Epithelial cell of esophagus (primary cell): ENCODE data around the gene HMCN1.

Experiments used
- DNase-seq: peaks from one replicate; pipeline ENCODE4 v3.0.0; 2010; ENCODE audit warnings: low read depth
- H3K4me3 ChIP-seq: 2 replicates; pipeline ENCODE4 v1.5.1; 2011; ENCODE audit warnings: mild to moderate bottlenecking, low read length, control low read depth
- TF ChIP-seq, protein P1 (sequence below): IDR thresholded peaks from 2 replicates; pipeline ENCODE4 v1.5.1; 2011; ENCODE audit warnings: low read depth, mild to moderate bottlenecking, low read length, control low read depth, inconsistent platforms; ENCODE audit not compliant: insufficient read depth; ENCODE audit errors: missing control alignments

The HMCN1 gene

DNA sequence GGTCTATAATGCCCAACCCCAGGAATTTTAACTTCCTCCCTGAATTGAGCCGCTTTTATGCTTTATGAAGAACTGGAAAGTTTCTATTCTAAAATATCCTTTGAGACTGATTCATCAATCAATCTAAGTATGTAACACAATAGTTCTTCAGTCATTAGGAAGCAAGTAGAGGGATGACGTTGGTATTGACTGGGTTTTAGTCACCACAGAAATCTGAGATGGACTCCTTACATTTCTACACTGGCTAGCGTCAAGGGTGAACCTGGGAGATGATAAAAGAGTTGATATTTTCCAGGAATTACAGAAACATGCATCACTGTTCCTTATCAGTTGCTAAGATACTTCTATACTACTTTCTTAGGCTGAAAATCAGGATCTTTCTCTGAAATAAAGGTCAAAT, 308.0 kb downstream of the HMCN1 start:
- DNase-seq = peak; percentile 9
- TF ChIP-seq, protein P1, sequence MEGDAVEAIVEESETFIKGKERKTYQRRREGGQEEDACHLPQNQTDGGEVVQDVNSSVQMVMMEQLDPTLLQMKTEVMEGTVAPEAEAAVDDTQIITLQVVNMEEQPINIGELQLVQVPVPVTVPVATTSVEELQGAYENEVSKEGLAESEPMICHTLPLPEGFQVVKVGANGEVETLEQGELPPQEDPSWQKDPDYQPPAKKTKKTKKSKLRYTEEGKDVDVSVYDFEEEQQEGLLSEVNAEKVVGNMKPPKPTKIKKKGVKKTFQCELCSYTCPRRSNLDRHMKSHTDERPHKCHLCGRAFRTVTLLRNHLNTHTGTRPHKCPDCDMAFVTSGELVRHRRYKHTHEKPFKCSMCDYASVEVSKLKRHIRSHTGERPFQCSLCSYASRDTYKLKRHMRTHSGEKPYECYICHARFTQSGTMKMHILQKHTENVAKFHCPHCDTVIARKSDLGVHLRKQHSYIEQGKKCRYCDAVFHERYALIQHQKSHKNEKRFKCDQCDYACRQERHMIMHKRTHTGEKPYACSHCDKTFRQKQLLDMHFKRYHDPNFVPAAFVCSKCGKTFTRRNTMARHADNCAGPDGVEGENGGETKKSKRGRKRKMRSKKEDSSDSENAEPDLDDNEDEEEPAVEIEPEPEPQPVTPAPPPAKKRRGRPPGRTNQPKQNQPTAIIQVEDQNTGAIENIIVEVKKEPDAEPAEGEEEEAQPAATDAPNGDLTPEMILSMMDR = no peak
- no peak overlapping the region for H3K4me3 ChIP-seq

GRCh38 chr1:186043296-186043695, 309.1 kb downstream of the HMCN1 start:
- DNase-seq = no peak
- H3K4me3 ChIP-seq = no peak overlapping the region
- TF ChIP-seq, protein P1 = no peak

DNA sequence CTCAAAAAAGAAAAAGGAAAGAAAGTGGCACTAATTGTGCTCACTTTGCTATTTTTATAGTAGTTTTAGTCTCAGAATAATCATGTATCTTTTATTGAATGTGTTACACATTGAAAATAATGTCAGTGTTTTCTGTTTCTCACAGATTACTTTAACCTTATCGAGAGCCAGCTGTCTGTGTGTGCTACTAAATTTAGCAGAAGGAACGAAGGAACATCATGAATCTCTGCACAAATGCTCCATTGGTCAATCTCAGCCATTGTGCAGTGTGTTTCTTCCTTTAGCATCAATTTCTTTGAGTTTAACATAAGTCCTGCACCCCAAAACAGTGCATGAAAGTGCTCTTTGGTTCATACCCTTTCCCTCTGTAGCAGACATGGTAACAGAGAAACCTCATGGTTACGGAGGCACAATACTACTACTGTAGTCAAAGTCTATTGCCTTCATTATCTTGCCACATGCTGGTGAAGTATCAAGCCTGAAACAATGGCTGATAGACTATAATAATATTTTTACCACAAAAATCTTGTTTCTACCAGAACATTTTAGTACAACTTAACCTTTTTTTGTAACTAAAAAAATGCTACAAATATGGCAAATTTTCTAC, 310.0 kb downstream of the HMCN1 start:
- H3K4me3 ChIP-seq = no peak overlapping the region
- TF ChIP-seq, protein P1 = no peak
- no peak for DNase-seq

- TF ChIP-seq, protein P1 = no peak
- no peak overlapping the region for H3K4me3 ChIP-seq
- DNase-seq = no peak
These were observed 312.4 kb downstream of the HMCN1 start for GRCh38 chr1:186046437-186047211.

DNA sequence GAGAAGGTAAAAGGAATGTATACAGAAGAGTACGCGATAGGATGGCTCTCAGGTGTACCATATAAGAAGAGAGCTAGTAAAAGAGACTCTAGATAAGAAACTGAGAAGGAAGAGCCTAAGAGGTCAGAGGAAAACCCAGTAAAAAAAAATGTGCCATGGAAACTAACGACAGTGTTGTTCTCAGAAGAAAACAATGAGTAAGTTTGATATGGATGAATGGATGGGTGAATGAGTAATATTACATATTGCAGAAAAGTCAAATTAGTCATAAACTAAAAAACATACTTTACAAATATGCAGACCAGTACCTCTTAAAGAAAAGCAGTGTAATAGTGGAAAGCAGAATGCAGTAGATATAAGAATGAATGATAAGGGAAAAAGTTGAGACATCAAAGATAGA, 316.2 kb downstream of the HMCN1 start:
- TF ChIP-seq, protein P1 = no peak
- H3K4me3 ChIP-seq = no peak overlapping the region
- DNase-seq = peak; percentile 76

DNA sequence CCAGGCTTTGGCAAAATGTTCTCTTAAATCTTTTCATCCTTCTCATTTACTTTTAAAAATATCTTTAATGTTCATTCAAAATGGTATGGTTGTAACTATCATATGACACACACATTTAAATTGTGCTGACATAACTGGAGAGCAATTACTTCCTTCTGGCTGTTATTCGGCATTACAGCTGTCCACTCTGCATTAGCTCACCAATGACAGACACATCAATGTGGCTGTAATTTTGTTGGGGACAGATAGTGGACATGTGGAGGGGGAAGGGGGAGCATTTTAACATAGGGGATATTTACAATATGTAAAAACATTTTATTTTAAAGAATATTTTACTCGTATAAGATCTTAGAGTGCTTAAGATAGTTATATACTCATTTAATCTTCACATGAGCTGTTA, 319.8 kb downstream of the HMCN1 start:
- TF ChIP-seq, protein P1 = no peak
- DNase-seq = no peak
- no peak overlapping the region for H3K4me3 ChIP-seq
